ENCODE measurements around the gene NUMB.

The NUMB gene

DNA sequence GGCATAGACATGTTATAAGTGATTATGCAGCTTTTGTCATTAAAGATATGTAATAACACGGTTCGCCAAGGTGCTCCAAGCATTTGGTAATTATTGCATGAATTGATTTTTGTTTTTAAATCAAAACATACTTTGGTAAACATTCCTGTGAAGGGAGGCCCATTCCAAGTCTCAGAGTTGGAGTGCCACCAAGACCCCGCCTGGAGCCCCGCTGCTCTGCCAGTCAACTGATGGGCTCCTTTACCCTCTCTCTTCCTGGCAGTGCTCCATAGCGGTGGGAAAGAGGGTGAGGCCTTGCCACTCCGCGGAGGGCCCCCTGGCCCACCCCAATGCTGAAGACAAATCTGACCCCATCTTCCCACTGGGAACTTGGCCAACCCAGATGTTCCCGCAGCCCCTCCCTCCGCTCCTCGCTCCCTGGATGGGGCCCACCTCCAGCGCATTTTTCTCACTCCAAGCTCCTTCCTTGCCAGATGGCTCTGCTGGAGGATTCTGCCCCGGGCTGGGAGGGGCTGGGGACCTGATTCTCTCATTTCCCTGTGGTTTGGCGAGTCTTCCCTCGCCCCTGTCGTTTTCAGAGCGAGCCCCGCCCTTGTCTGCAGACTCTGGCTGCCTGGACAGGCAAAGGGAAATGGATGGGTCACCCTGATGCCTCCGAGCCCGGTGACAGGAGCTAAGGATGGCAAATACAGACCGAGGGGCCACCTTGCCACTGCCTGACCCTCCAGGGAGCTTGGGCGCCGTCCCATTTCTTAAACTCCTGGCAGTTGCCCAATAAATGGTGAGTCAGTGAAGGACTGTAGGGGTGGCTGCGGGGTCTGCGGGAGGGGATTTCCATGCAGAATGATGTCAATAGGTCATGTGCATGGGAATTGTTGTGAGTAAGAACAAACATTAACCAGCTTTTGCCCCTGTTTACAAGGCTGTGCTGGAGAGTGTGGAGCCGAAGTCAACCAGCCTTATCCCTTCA is 230.2 kb downstream of the NUMB start:
- peak overlapping the region; percentile 29 for H3K4me3 ChIP-seq (ENCODE audit: low read depth, low read length)
- DNase-seq (ENCODE audit: low read depth), result peak; percentile 88

DNA sequence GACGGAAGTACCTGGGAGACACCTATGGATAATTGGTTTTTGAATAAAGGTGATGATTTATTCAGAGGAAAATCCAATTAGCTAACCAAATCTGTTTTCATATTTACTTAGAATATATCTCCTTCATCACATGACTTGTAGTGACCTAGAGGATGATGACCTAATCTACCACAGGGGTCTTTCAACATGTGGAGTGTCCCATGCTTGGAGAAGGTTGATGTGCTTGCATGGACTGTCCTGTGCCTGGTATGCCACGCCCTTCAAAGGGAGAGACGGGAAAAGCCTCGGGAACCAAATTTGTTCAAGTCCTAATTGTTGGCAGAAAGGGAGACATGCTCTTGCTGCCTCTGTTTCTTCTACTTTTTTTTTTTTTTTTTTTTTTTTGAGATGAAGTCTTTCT is 232.8 kb downstream of the NUMB start:
- H3K4me3 ChIP-seq (ENCODE audit: low read depth, low read length), result no peak overlapping the region
- no peak for DNase-seq (ENCODE audit: low read depth)
